GM12892 (cell line): ENCODE results near the gene KCNMA1.

Experiments used
- DNase-seq: peaks from one replicate; pipeline ENCODE4 v3.0.0; 2011; ENCODE audit not compliant: insufficient read length
- FAIRE-seq: peaks from 2 replicates; lab custom pipeline; 2011; peaks lifted over from hg19 to GRCh38; lab: Jason Lieb, UNC
- POLR2A ChIP-seq: IDR thresholded peaks from 2 replicates; pipeline ENCODE4 v1.6.1; 2011; ENCODE audit warnings: low read depth, low read length, control low read depth
- POLR2AphosphoS5 ChIP-seq: IDR thresholded peaks from 2 replicates; pipeline ENCODE4 v1.6.1; 2011; ENCODE audit warnings: low read depth, low read length, control low read depth
- TAF1 ChIP-seq: IDR thresholded peaks from 2 replicates; pipeline ENCODE4 v1.6.1; 2011; ENCODE audit warnings: low read depth, mild to moderate bottlenecking, control low read depth, low read length, borderline replicate concordance

Gene KCNMA1

DNA sequence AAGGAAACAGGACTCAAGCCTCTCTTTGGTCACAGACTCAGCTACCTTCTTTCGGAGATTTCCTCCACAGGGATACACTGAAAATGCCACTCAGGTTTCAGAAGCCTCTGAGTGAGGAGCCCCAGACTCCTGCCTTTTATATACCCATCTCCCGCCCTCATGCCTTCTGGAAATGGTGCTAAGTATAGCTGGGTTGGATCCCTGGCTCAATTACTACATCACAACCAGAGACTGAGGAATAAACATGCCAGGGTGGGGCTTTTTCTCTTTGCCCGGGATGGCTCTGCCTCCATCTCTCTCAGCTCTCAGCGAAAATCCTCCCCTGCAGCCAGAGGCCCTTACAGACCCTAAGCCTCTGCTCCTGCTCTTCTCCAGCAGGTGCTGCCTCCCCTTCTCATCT lies 299.5 kb downstream of the KCNMA1 start:
- FAIRE-seq, result no peak
- TF ChIP-seq POLR2AphosphoS5 (no peak), TAF1 (no peak), POLR2A (no peak)
- DNase-seq, result no peak

GRCh38 chr10:77334501-77334900 lies 303.1 kb downstream of the KCNMA1 start:
- no peak for FAIRE-seq
- TF ChIP-seq POLR2A (no peak), POLR2AphosphoS5 (no peak), TAF1 (no peak)
- no peak for DNase-seq

GRCh38 chr10:77333610-77334340 lies 303.8 kb downstream of the KCNMA1 start:
- no peak for FAIRE-seq
- TF ChIP-seq TAF1 (no peak), POLR2AphosphoS5 (no peak), POLR2A (no peak)

DNA sequence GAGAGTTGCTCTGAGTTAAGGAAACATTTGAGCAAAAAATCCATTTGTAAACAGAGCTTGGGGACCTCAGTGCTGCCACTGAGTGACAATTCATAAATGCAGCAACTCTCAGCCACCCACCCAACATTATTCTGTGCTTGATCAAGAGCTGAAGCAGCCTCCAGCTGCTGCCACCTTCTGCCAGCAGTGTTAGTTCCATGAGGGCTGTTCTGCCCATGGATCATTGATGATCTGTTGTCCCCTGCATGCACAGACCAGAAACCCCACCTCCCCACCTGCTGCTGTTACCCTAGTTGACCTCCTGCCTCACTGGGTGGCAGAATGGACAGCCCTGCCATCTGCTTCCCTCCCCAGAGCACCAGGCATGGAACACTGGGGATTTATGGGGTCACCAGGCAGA lies 305.4 kb downstream of the KCNMA1 start:
- DNase-seq (no peak), FAIRE-seq (no peak)

More at GRCh38 chr10:77333610-77334340, 303.8 kb downstream of the KCNMA1 start:
- DNase-seq, result no peak

GRCh38 chr10:77328272-77328816 lies 309.3 kb downstream of the KCNMA1 start:
- DNase-seq (no peak), FAIRE-seq (no peak)
- TF ChIP-seq TAF1, result no peak
- TF ChIP-seq POLR2AphosphoS5, result no peak
- no peak for TF ChIP-seq POLR2A

More for the DNA sequence above, 305.4 kb downstream of the KCNMA1 start:
- TF ChIP-seq TAF1, result no peak
- TF ChIP-seq POLR2A, result no peak
- TF ChIP-seq POLR2AphosphoS5, result no peak

DNA sequence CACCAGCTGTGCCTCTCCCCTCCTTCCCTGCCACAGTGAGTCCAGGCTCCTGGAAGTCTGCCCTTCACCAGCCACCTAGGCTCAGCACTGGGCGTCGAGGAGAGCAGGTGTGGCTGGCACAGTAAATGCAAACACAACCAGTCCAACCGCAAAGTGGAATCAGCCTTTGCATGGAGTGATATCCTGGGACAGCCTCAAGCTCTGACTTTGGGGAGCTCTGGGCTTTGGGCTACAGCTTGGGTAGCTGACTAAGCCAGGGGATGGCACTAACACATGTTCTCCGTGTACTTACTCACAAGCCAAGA lies 312.4 kb downstream of the KCNMA1 start:
- peak; percentile 58 for FAIRE-seq
- no peak for TF ChIP-seq POLR2AphosphoS5
- no peak for TF ChIP-seq POLR2A
- TF ChIP-seq TAF1, result no peak
- no peak for DNase-seq

- DNase-seq, result no peak
- TF ChIP-seq TAF1 (no peak), POLR2AphosphoS5 (no peak), POLR2A (no peak)
- FAIRE-seq, result no peak
Measured at GRCh38 chr10:77321838-77322237, 315.8 kb downstream of the KCNMA1 start.

DNA sequence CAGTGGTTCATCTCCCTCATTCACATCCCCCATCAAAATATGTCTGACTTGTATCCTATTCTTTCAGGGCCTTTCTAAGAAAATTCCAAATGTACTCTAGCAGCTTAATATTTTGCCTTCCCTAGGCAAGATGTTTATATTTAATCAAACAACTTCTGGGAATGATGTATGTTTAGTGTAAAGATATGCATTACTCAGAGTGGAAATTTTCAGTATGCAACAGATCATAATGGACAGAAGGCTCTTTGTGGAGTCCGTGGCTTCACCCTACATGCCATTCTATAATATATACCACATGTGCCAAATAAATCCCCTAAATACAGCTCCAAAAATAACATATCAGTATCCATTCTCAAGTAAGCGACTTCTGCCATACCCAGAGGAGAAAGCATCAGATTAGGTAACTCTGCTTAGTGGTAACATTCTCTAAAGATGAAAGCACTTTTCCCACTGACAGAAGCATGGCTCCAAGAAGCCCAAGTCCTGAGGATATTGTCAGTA lies 316.6 kb downstream of the KCNMA1 start:
- no peak for DNase-seq
- TF ChIP-seq POLR2A, result no peak
- TF ChIP-seq POLR2AphosphoS5, result no peak
- no peak for TF ChIP-seq TAF1
- FAIRE-seq, result peak; percentile 48

DNA sequence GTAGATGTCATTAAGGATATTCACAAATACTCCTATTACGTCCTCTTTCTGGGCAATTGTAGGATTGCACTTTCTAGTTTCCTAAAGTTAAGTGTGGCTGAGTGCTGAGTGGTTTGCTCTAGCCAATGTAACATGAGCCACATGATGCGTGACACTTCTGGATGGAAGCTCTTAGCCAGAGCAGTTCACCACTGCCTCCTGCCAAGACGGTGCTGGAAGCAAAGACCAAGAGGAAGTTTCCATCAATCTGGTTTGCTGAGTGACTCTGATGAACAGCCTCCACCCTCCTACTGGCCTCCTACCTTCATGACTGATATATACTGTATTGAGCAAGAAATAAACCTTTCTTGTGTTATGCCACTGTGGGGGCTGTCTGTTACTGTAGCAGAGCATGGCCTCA lies 318.1 kb downstream of the KCNMA1 start:
- DNase-seq (no peak), FAIRE-seq (no peak)
- TF ChIP-seq POLR2A (no peak), TAF1 (no peak), POLR2AphosphoS5 (no peak)

DNA sequence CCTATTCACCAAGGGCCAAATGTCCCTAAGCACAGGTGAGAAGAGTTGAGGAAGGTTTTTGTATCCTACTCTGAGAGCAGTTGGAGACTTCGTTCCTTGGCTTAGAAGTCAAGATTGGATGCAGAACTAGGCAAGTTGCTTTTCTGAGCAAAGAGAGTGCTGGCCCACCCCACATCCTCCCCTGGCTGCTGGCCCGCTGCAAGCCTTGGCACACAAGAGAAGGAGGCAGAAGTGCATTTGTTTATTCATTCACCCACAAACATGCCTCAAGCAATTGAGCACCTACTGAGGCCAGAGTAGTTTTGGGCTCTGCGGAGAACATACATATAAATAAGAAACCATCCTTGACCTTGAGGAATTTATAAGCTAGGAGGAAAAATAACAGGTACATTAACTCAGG lies 318.9 kb downstream of the KCNMA1 start:
- FAIRE-seq (no peak), DNase-seq (no peak)
- TF ChIP-seq TAF1, result no peak
- TF ChIP-seq POLR2AphosphoS5, result no peak
- TF ChIP-seq POLR2A, result no peak

- FAIRE-seq, result no peak
- TF ChIP-seq POLR2A, result no peak
- no peak for TF ChIP-seq POLR2AphosphoS5
- no peak for TF ChIP-seq TAF1
- DNase-seq, result no peak
Measured at GRCh38 chr10:77317221-77317620, 320.4 kb downstream of the KCNMA1 start.
